Left ventricle myocardium inferior (tissue), 1 donor: Measurements from ENCODE around the gene LPXN. TPM values are rescaled to one million over a fixed set of nuclear protein-coding genes. Genes with fewer than 3 reads are reported as not detected.
A peak's percentile ranks its signal among the peaks of the same experiment; 100 is the strongest.

Experiments
- DNase-seq: peaks from one replicate; pipeline ENCODE4 v3.0.0-alpha.2; 2020
- H3K27ac ChIP-seq: fragments of 200-600 bp; replicated peaks from 2 replicates; pipeline ENCODE4 v1.8.0; 2021
- H3K27me3 ChIP-seq: fragments of 200-600 bp; 2 replicates; pipeline ENCODE4 v1.8.0; 2021; ENCODE audit warnings: low read depth
- H3K36me3 ChIP-seq: fragments of 200-600 bp; 2 replicates; pipeline ENCODE4 v1.8.0; 2021
- H3K4me1 ChIP-seq: fragments of 200-600 bp; 2 replicates; pipeline ENCODE4 v1.8.0; 2021
- H3K4me3 ChIP-seq: fragments of 200-600 bp; 2 replicates; pipeline ENCODE4 v1.8.0; 2021; ENCODE audit warnings: mild to moderate bottlenecking, moderate library complexity
- H3K9me3 ChIP-seq: fragments of 200-600 bp; replicated peaks from 2 replicates; pipeline ENCODE4 v1.8.0; 2021
- CTCF ChIP-seq: fragments of 200-600 bp; IDR thresholded peaks from 2 replicates; pipeline ENCODE4 v1.8.0; 2021; ENCODE audit warnings: antibody characterized with exemption, mild to moderate bottlenecking, borderline replicate concordance
- intact Hi-C: fragments of 100-400 bp; cut with micrococcal nuclease; formaldehyde crosslinking; loops from one replicate; pipeline ENCODE4 v1.11.0; 2022
- total RNA-seq: library from RNA; stranded (reverse); fragmentation: NEBNext Ultra II Directional; extraction: Animal tissue kit (Norgen Biotek cat#: 25700); gene quantifications from one replicate; pipeline ENCODE4 v1.2.1, GENCODE V29; 2021
- donor health status: DM: no; HTN: yes; CAD: no; lungs with severe emphysema.

The LPXN gene
- total RNA-seq, 1 donor from 2014 or later = 4.4 TPM

- TF ChIP-seq CTCF = peak; percentile 76
- Histone ChIP-seq H3K4me1 (no peaks in the 10 kb centered on the region), H3K36me3 (no peaks in the 10 kb centered on the region), H3K4me3 (no peak overlapping the region), H3K27ac (no peak overlapping the region), H3K27me3 (peaks cover 20% of the 10 kb centered on the region), H3K9me3 (no peaks in the 10 kb centered on the region)
- DNase-seq = no peak
- intact Hi-C loops = no loop called here
Measured at GRCh38 chr11:58513747-58514367, 61.8 kb downstream of the LPXN start.

DNA sequence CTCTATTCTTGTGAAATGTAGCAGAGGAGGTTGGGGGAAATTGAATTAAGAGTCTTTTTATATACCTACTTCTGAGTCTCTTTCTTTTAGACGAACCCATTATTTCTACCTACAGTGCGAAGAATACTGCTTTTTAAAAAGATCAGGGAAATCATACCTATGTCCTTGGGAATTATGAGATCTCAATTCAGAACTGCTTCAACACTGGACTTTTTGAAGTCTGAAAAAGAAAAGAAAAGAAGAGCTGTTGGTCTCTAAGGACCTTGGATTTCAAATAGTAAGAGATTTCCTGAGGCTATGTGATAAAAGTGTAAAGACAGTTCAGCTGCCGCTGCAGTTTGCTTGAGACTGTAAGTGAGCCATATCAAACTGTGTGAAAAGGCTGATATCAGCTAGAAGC is 64.0 kb downstream of the LPXN start:
- no peaks in the 10 kb centered on the region for H3K27me3 ChIP-seq
- H3K27ac ChIP-seq = no peak overlapping the region
- H3K36me3 ChIP-seq = no peaks in the 10 kb centered on the region
- DNase-seq = no peak
- H3K4me1 ChIP-seq = no peaks in the 10 kb centered on the region
- TF ChIP-seq CTCF = no peak
- no peak overlapping the region for H3K4me3 ChIP-seq
- H3K9me3 ChIP-seq = no peaks in the 10 kb centered on the region
- intact Hi-C loops = no loop called here

DNA sequence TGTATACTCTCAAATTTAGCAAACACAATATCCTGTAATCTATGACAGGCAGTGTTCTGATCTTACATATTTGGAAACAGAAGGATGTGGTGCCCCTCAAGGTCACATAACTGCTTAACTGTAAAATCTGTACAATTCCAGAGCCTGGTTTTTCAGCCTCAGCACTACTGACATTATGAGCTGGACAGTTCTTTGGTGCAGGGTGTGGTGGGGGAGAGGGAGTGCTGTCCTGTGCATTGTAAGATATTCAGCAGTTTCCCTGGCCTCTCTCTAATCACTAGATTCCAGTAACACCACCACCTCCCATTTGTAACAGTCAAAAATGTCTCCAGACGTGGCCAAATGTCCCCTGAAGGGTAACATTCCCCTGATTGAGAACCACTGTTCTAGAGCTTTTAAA is 65.9 kb downstream of the LPXN start:
- no peaks in the 10 kb centered on the region for H3K9me3 ChIP-seq
- intact Hi-C loops = no loop called here
- H3K27me3 ChIP-seq = no peaks in the 10 kb centered on the region
- TF ChIP-seq CTCF = no peak
- H3K4me1 ChIP-seq = no peaks in the 10 kb centered on the region
- H3K36me3 ChIP-seq = no peaks in the 10 kb centered on the region
- DNase-seq = no peak
- no peak overlapping the region for H3K4me3 ChIP-seq
- no peak overlapping the region for H3K27ac ChIP-seq

GRCh38 chr11:58508814-58509213 is 66.8 kb downstream of the LPXN start:
- no peak for TF ChIP-seq CTCF
- no peak for DNase-seq
- Histone ChIP-seq H3K4me1 (no peaks in the 10 kb centered on the region), H3K27me3 (no peaks in the 10 kb centered on the region), H3K4me3 (no peak overlapping the region), H3K27ac (no peak overlapping the region), H3K36me3 (no peaks in the 10 kb centered on the region), H3K9me3 (no peaks in the 10 kb centered on the region)
- intact Hi-C loops = no loop called here

DNA sequence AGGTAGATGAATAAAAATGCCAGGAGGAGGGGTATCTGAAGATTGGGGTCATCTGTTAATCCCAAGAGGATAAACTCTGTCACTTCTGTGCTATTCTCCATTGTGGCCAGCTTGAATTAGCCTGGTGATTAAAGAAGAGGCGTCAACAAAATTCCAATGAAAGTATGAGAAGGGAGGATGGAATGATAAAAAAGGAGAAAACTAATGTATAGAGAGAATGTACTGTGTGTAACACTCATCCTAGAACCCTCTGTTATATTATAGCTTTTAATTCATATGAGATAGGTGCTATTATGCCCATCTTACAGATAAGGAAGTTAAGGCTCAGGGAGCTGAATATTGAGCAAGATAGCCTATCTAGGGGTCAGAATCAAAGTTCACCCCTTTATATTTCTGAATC is 67.7 kb downstream of the LPXN start, which contains the start of gene OR5B21:
Gene OR5B21, minus strand, starts transcription at position 101 of the 400 bp plus-strand sequence. Its CDS starts 0 bp downstream, at position 101.
- no peaks in the 10 kb centered on the region for H3K27me3 ChIP-seq
- no peaks in the 10 kb centered on the region for H3K9me3 ChIP-seq
- intact Hi-C loops = no loop called here

More for the DNA sequence above, 67.7 kb downstream of the LPXN start, which contains the start of gene OR5B21:
- H3K4me1 ChIP-seq = no peaks in the 10 kb centered on the region
- H3K4me3 ChIP-seq = no peak within 1 kb of the TSS
- H3K27ac ChIP-seq = no peak within 1 kb of the TSS
- no peak for DNase-seq
- no peak for TF ChIP-seq CTCF
- H3K36me3 ChIP-seq = no peaks in the 10 kb centered on the region
